Measurements from ENCODE around the gene CHTF18.

The CHTF18 gene

DNA sequence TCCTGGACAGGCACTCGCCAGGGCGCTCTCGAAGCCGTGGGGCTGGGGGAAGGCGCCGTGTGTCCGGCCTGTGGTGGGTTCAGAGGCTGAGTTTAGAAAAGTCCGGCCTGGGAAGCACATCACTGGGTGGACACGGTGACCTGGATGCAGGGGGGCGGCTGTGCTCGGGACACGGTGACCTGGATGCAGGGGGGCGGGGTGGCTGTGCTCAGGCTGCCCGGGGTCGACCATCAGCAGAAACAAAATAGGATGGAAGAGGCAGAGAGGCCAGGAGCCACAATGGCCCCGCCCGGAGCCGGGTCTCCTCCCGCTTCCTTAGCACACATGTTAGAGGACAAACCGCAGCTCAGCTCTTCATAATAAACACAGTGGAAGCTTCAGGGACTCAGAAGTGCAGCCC is 55.4 kb downstream of the CHTF18 start:
- Histone ChIP-seq H3K4me2 (ENCODE audit: low read length) (no peak overlapping the region), H3K36me3 (ENCODE audit: control insufficient read depth, low read length) (no peaks in the 10 kb centered on the region), H3F3A (ENCODE audit: control insufficient read depth, insufficient read depth) (no peaks in the 10 kb centered on the region), H3K27ac (ENCODE audit: low read depth, low read length) (no peak overlapping the region), H3K4me1 (ENCODE audit: control insufficient read depth, low read length) (no peaks in the 10 kb centered on the region), H3K27me3 (ENCODE audit: control insufficient read depth, low read length) (no peaks in the 10 kb centered on the region), H3K9me2 (replicated peaks; ENCODE audit: control insufficient read depth, low read length) (no peaks in the 10 kb centered on the region), H4K20me1 (ENCODE audit: control insufficient read depth, insufficient read depth, low read depth, low read length) (no peaks in the 10 kb centered on the region), H3K9me3 (ENCODE audit: control insufficient read depth, insufficient read depth, low read length) (peaks cover 35% of the 10 kb centered on the region), H3K4me3 (ENCODE audit: low read length) (no peak overlapping the region), H3K79me2 (ENCODE audit: control insufficient read depth, low read length) (no peaks in the 10 kb centered on the region)
- TF ChIP-seq, protein P1, sequence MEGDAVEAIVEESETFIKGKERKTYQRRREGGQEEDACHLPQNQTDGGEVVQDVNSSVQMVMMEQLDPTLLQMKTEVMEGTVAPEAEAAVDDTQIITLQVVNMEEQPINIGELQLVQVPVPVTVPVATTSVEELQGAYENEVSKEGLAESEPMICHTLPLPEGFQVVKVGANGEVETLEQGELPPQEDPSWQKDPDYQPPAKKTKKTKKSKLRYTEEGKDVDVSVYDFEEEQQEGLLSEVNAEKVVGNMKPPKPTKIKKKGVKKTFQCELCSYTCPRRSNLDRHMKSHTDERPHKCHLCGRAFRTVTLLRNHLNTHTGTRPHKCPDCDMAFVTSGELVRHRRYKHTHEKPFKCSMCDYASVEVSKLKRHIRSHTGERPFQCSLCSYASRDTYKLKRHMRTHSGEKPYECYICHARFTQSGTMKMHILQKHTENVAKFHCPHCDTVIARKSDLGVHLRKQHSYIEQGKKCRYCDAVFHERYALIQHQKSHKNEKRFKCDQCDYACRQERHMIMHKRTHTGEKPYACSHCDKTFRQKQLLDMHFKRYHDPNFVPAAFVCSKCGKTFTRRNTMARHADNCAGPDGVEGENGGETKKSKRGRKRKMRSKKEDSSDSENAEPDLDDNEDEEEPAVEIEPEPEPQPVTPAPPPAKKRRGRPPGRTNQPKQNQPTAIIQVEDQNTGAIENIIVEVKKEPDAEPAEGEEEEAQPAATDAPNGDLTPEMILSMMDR (IDR thresholded peaks at IDR 0.05; ENCODE audit: low read depth, low read length, poor library complexity, severe bottlenecking): no peak
- TF ChIP-seq EZH2phosphoT487 (IDR thresholded peaks at IDR 0.05; ENCODE audit: borderline replicate concordance, low read length): no peak

DNA sequence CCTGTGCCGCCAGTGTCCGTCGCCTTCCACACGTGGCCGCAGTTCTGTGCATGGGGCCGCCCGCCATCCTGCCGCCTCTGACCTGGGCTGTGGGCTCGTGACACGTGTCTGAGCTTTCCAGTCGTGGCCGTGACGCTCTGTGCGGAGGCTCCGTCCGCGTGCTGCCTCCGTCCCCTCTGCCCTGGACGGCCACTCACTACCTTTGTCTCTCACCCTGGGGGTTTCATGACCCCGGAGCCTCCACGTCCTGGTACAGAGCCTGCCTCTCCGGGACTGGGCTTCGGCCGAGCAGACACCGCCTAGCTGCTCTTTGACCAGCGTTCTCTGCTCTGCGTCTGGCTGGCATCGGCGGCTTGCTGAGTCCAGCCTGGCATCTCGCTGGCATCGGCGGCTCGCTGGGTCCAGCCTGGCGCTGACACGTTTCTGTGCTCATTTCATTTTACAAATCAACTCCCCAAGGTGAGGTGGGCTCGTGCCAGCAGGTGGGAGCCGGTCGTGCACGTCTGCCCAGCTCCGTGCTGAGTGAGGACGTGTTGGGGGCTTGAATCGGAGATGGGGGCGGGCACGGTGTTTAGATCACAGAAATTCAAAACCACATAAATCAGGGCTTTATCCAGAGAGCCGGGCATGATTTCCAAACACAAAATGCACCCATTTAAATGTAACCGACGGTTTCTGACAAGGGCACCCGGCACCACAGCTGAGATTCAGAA is 56.4 kb downstream of the CHTF18 start:
- Histone ChIP-seq H3K4me1 (ENCODE audit: control insufficient read depth, low read length) (no peaks in the 10 kb centered on the region), H3F3A (ENCODE audit: control insufficient read depth, insufficient read depth) (no peaks in the 10 kb centered on the region), H3K4me2 (ENCODE audit: low read length) (no peak overlapping the region), H3K27me3 (ENCODE audit: control insufficient read depth, low read length) (no peaks in the 10 kb centered on the region), H4K20me1 (ENCODE audit: control insufficient read depth, insufficient read depth, low read depth, low read length) (no peaks in the 10 kb centered on the region), H3K27ac (ENCODE audit: low read depth, low read length) (no peak overlapping the region), H3K9me3 (ENCODE audit: control insufficient read depth, insufficient read depth, low read length) (peaks cover 31% of the 10 kb centered on the region), H3K36me3 (ENCODE audit: control insufficient read depth, low read length) (no peaks in the 10 kb centered on the region), H3K4me3 (ENCODE audit: low read length) (no peak overlapping the region), H3K79me2 (ENCODE audit: control insufficient read depth, low read length) (no peaks in the 10 kb centered on the region), H3K9me2 (replicated peaks; ENCODE audit: control insufficient read depth, low read length) (no peaks in the 10 kb centered on the region)
- TF ChIP-seq, protein P1 (IDR thresholded peaks at IDR 0.05; ENCODE audit: low read depth, low read length, poor library complexity, severe bottlenecking): no peak
- TF ChIP-seq EZH2phosphoT487 (IDR thresholded peaks at IDR 0.05; ENCODE audit: borderline replicate concordance, low read length): no peak

DNA sequence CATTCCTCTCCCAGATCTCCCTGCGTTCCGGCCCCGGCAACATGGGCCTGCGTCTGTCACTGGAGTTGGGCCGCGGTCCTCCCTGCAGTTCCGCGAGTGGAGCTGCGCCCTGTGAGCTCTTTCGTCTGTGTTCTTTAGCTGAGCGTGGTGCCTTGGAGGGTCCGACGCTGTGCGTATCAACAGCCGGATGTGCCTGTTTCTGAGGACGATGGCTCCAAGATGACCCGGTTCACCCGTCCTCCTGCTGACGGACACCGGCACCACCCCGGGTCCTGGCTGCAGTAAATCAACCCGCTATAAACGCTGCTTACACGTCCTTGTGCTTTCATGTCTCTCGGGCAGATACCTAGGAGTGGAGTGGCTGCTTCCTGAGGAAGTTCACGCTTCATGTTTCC is 56.9 kb downstream of the CHTF18 start:
- Histone ChIP-seq H3K79me2 (ENCODE audit: control insufficient read depth, low read length) (no peaks in the 10 kb centered on the region), H3K4me1 (ENCODE audit: control insufficient read depth, low read length) (no peaks in the 10 kb centered on the region), H3K36me3 (ENCODE audit: control insufficient read depth, low read length) (no peaks in the 10 kb centered on the region), H3K27me3 (ENCODE audit: control insufficient read depth, low read length) (no peaks in the 10 kb centered on the region), H3K27ac (ENCODE audit: low read depth, low read length) (no peak overlapping the region), H3K4me3 (ENCODE audit: low read length) (no peak overlapping the region), H3K9me3 (ENCODE audit: control insufficient read depth, insufficient read depth, low read length) (peaks cover 31% of the 10 kb centered on the region), H3K4me2 (ENCODE audit: low read length) (no peak overlapping the region), H4K20me1 (ENCODE audit: control insufficient read depth, insufficient read depth, low read depth, low read length) (no peaks in the 10 kb centered on the region), H3F3A (ENCODE audit: control insufficient read depth, insufficient read depth) (no peaks in the 10 kb centered on the region), H3K9me2 (replicated peaks; ENCODE audit: control insufficient read depth, low read length) (no peaks in the 10 kb centered on the region)
- no peak for TF ChIP-seq EZH2phosphoT487 (IDR thresholded peaks at IDR 0.05; ENCODE audit: borderline replicate concordance, low read length)

DNA sequence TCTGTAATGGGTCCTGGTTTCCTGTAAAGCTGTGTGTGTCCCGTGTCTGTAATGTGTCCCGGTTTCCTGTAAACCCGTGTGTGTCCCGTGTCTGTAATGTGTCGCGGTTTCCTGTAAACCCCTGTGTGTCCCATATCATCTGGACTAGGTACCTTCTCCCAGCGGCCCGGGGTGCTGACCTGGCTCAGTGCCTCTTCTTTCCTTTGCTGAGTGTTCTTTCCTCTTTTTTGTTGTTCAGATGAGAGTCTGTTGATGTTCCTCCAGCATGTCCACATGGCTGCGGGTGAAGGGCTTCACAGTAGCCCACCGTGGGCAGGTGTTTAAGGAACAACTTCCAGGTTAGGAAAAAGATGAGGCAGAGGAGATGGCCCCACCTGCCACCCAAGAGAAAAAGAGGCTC is 58.7 kb downstream of the CHTF18 start:
- no peaks in the 10 kb centered on the region for H3K36me3 ChIP-seq (ENCODE audit: control insufficient read depth, low read length)
- no peaks in the 10 kb centered on the region for H3K79me2 ChIP-seq (ENCODE audit: control insufficient read depth, low read length)
- H3K9me3 ChIP-seq (ENCODE audit: control insufficient read depth, insufficient read depth, low read length): peaks cover 49% of the 10 kb centered on the region
- no peaks in the 10 kb centered on the region for H3K9me2 ChIP-seq (replicated peaks; ENCODE audit: control insufficient read depth, low read length)
- no peak overlapping the region for H3K4me2 ChIP-seq (ENCODE audit: low read length)
- no peaks in the 10 kb centered on the region for H3F3A ChIP-seq (ENCODE audit: control insufficient read depth, insufficient read depth)
- TF ChIP-seq, protein P1 (IDR thresholded peaks at IDR 0.05; ENCODE audit: low read depth, low read length, poor library complexity, severe bottlenecking): no peak
- no peak for TF ChIP-seq EZH2phosphoT487 (IDR thresholded peaks at IDR 0.05; ENCODE audit: borderline replicate concordance, low read length)
- H4K20me1 ChIP-seq (ENCODE audit: control insufficient read depth, insufficient read depth, low read depth, low read length): no peaks in the 10 kb centered on the region
- H3K27ac ChIP-seq (ENCODE audit: low read depth, low read length): no peak overlapping the region
- H3K4me3 ChIP-seq (ENCODE audit: low read length): no peak overlapping the region
- no peaks in the 10 kb centered on the region for H3K27me3 ChIP-seq (ENCODE audit: control insufficient read depth, low read length)
- H3K4me1 ChIP-seq (ENCODE audit: control insufficient read depth, low read length): no peaks in the 10 kb centered on the region
